Activated gamma-delta T cell (primary cell): ENCODE measurements around the gene TAS2R60.
"Not testable (repeated sequence)": the region's sequence is repeated elsewhere in the genome, so short reads cannot be mapped to it uniquely, and the experiment has no call there.

ENCODE experiments used
- DNase-seq: peaks from one replicate; lab custom pipeline; 2025; lab: John Stamatoyannopoulos, UW

The TAS2R60 gene

GRCh38 chr7:143411976-143412708, 31.1 kb upstream of the TAS2R60 start:
- no peak for DNase-seq

GRCh38 chr7:143413123-143413522, 30.1 kb upstream of the TAS2R60 start:
- no peak for DNase-seq

- DNase-seq, result not testable (repeated sequence)
These were observed 28.0 kb upstream of the TAS2R60 start for GRCh38 chr7:143415209-143415608.

GRCh38 chr7:143415742-143416397, 27.4 kb upstream of the TAS2R60 start:
- DNase-seq, result no peak

- no peak for DNase-seq
These were observed 26.6 kb upstream of the TAS2R60 start for GRCh38 chr7:143416565-143417149.

GRCh38 chr7:143417734-143418383, 25.4 kb upstream of the TAS2R60 start:
- DNase-seq, result no peak

GRCh38 chr7:143418681-143419458, 24.4 kb upstream of the TAS2R60 start:
- DNase-seq, result no peak

GRCh38 chr7:143419880-143420279, 23.4 kb upstream of the TAS2R60 start:
- DNase-seq, result no peak

- not testable (repeated sequence) for DNase-seq
These were observed 22.6 kb upstream of the TAS2R60 start for GRCh38 chr7:143420624-143421023.

- DNase-seq, result no peak
These were observed 21.2 kb upstream of the TAS2R60 start for GRCh38 chr7:143422033-143422432.

GRCh38 chr7:143424476-143424875, 18.8 kb upstream of the TAS2R60 start:
- DNase-seq, result not testable (repeated sequence)

- no peak for DNase-seq
These were observed 16.6 kb upstream of the TAS2R60 start for GRCh38 chr7:143426479-143427142.

- no peak for DNase-seq
These were observed 13.2 kb upstream of the TAS2R60 start for GRCh38 chr7:143429770-143430698.

- DNase-seq, result no peak
These were observed 12.1 kb upstream of the TAS2R60 start for GRCh38 chr7:143431109-143431508.

- DNase-seq, result no peak
These were observed 9.5 kb upstream of the TAS2R60 start for GRCh38 chr7:143433759-143434158.

- DNase-seq, result no peak
These were observed 8.6 kb upstream of the TAS2R60 start for GRCh38 chr7:143434660-143435059.

GRCh38 chr7:143435266-143435665, 8.0 kb upstream of the TAS2R60 start:
- DNase-seq, result no peak

- no peak for DNase-seq
These were observed 6.8 kb upstream of the TAS2R60 start for GRCh38 chr7:143436325-143436946.

GRCh38 chr7:143437578-143437977, 5.7 kb upstream of the TAS2R60 start:
- DNase-seq, result no peak

- DNase-seq, result no peak
These were observed 3.4 kb upstream of the TAS2R60 start for GRCh38 chr7:143439866-143440265.
